Activated CD8-positive, alpha-beta T cell treated with anti-CD3 and anti-CD28 coated beads for 36 hours (primary cell): Measurements from ENCODE around the gene CFAP141. TPM values are rescaled to one million over a fixed set of nuclear protein-coding genes. Genes with fewer than 3 reads are reported as not detected.

ENCODE experiments used
- ATAC-seq: fragments of 200-7000 bp; cut with Tn5 transposase; one replicate; pipeline ENCODE4 v1.10.0; 2021; ENCODE audit warnings: mild to moderate bottlenecking, moderate library complexity
- CTCF ChIA-PET: fragments of 350-600 bp; sonication (Branson Sonifier 250); formaldehyde crosslinking; loops from one replicate; lab custom pipeline; 2021; ENCODE audit warnings: antibody characterized with exemption; lab: Charles Lee
- POLR2A ChIA-PET: fragments of 350-600 bp; sonication (Branson Sonifier 250); formaldehyde crosslinking; loops from one replicate; lab custom pipeline; 2021; ENCODE audit warnings: antibody characterized with exemption; lab: Charles Lee
- DNase-seq: peaks from one replicate; pipeline ENCODE4 v3.0.0-alpha.2; 2020
- H3K27ac Mint-ChIP-seq: one replicate; pipeline ENCODE4 v1.8.0; 2021; ENCODE audit warnings: mild to moderate bottlenecking, mixed read lengths
- H3K27me3 Mint-ChIP-seq: one replicate; pipeline ENCODE4 v1.8.0; 2021; ENCODE audit warnings: mixed read lengths
- H3K36me3 Mint-ChIP-seq: one replicate; pipeline ENCODE4 v1.8.0; 2021; ENCODE audit warnings: low read depth, mixed read lengths
- H3K4me1 Mint-ChIP-seq: one replicate; pipeline ENCODE4 v1.8.0; 2021; ENCODE audit warnings: low read depth, mixed read lengths
- H3K4me3 Mint-ChIP-seq: one replicate; pipeline ENCODE4 v1.8.0; 2021; ENCODE audit warnings: mild to moderate bottlenecking, moderate library complexity, mixed read lengths
- H3K9me3 Mint-ChIP-seq: one replicate; pipeline ENCODE4 v1.8.0; 2021; ENCODE audit warnings: mixed read lengths
- intact Hi-C: fragments of 100-400 bp; cut with micrococcal nuclease; formaldehyde crosslinking; loops from one replicate; pipeline ENCODE4 v1.10.0; 2022
- total RNA-seq, 2 experiments: library from RNA; stranded (reverse); gene quantifications; one replicate each; pipeline ENCODE4 v1.2.3, GENCODE V29; 2021
- TF ChIP-seq, protein P1 (sequence below): fragments of 200-600 bp; IDR thresholded peaks from one replicate; pipeline ENCODE4 v1.8.0; 2022; ENCODE audit warnings: antibody characterized with exemption, mild to moderate bottlenecking

CFAP141 gene
- total RNA-seq, 2 experiments from 2014 or later, result not detected

DNA sequence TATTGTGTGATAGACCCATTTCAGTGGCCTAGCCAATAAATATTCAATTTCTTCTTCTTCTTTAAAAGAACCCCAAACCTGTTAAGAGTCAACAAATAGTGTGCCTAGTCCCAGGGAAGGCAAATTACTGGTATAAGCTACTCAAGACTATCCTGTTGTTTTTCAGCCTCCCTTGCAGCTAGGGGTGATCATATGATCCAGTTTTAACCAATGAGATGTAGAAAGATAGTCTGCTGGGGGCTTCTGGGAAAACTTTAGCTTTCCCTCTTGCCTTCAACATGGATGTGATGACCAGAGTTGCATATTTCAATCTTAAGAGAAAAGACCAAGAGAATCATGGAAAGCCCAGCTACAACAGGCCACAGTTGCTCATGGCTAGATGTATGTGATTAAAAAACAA lies 46.6 kb downstream of the CFAP141 start:
- TF ChIP-seq, protein P1, sequence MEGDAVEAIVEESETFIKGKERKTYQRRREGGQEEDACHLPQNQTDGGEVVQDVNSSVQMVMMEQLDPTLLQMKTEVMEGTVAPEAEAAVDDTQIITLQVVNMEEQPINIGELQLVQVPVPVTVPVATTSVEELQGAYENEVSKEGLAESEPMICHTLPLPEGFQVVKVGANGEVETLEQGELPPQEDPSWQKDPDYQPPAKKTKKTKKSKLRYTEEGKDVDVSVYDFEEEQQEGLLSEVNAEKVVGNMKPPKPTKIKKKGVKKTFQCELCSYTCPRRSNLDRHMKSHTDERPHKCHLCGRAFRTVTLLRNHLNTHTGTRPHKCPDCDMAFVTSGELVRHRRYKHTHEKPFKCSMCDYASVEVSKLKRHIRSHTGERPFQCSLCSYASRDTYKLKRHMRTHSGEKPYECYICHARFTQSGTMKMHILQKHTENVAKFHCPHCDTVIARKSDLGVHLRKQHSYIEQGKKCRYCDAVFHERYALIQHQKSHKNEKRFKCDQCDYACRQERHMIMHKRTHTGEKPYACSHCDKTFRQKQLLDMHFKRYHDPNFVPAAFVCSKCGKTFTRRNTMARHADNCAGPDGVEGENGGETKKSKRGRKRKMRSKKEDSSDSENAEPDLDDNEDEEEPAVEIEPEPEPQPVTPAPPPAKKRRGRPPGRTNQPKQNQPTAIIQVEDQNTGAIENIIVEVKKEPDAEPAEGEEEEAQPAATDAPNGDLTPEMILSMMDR, result no peak
- H3K36me3 Mint-ChIP-seq, result peaks cover 93% of the 10 kb centered on the region
- no peaks in the 10 kb centered on the region for H3K27me3 Mint-ChIP-seq
- intact Hi-C loops, result loop anchor here (10.0 kb wide), 1 partner anchor 165 kb away; the partner anchor contains the start of gene RPS27
- DNase-seq (no peak), ATAC-seq (no peak)
- CTCF ChIA-PET, result interaction anchor here (0.8 to 1.5 kb wide), 4 partner anchors 11 to 112 kb away, joined by 3 to 5 read pairs (median 4); no protein-coding TSS in a partner anchor
- H3K9me3 Mint-ChIP-seq, result peaks cover 9% of the 10 kb centered on the region
- no peak overlapping the region for H3K4me3 Mint-ChIP-seq
- peaks cover 73% of the 10 kb centered on the region for H3K4me1 Mint-ChIP-seq
- peak overlapping the region; percentile 47 for H3K27ac Mint-ChIP-seq
- POLR2A ChIA-PET, result interaction anchor here (1.4 to 3.1 kb wide), 5 partner anchors 10 to 169 kb away, joined by 5 to 40 read pairs (median 7); partner anchors contain the start of gene RPS27

DNA sequence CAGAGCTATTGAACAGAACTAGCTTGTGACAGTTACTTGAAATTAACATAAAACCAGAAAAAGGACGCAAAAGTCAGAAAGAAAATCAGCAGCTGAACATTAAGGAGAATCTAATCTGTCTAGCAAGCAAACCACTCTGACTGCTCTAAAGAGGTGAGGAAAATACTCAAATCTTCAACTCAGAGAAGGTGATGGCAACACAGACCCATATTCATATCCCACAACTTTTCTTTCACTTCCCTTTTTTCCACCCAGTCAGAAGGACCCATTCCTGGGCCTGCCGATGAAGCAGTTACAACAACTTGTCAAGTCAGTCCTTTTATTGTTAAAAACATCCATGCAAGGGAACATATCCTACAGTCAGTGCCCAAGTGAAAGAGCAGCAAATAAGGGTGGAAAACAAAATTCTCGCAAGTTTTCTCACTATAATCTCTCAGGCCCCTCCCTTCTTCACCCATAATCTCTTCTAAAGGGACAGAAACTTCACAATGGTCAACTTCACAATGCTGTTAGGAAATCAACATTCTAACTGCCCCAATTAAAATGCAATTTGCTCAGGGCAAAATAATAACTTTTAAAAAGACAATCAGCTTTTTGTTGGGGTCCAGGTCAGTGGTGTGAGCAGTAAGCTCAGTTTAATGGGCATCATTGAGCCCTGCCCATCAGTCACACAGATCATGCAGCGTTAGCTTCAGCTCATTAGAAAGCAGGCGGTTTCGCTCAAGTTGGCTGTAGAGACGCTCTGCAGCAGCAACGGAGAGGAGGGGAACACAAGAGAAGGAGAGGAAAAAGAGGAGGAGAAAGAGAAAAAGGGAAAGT lies 47.6 kb downstream of the CFAP141 start:
- Mint-ChIP-seq H3K4me3 (peak overlapping the region; percentile 61), H3K27me3 (no peaks in the 10 kb centered on the region), H3K9me3 (peaks cover 9% of the 10 kb centered on the region), H3K36me3 (peaks cover 95% of the 10 kb centered on the region), H3K27ac (peak overlapping the region; percentile 96), H3K4me1 (peaks cover 78% of the 10 kb centered on the region)
- DNase-seq (no peak), ATAC-seq (peak; percentile 10)
- TF ChIP-seq, protein P1, result no peak
- CTCF ChIA-PET, result interaction anchor here (0.7 to 4.0 kb wide), 11 partner anchors 10 to 214 kb away, joined by 3 to 17 read pairs (median 4); partner anchors contain the start of gene RAB13
- intact Hi-C loops, result loop anchor here (10.0 kb wide), 1 partner anchor 164 kb away; the partner anchor contains the start of gene RPS27
- POLR2A ChIA-PET, result interaction anchor here (0.7 to 3.1 kb wide), 19 partner anchors 8 to 180 kb away, joined by 3 to 40 read pairs (median 4); partner anchors contain the start of gene RPS27

GRCh38 chr1:154157520-154158306 lies 48.4 kb downstream of the CFAP141 start:
- Mint-ChIP-seq H3K27ac (peak overlapping the region; percentile 96), H3K4me1 (peaks cover 74% of the 10 kb centered on the region), H3K4me3 (peak overlapping the region; percentile 61), H3K36me3 (peaks cover 88% of the 10 kb centered on the region), H3K27me3 (no peaks in the 10 kb centered on the region), H3K9me3 (peaks cover 9% of the 10 kb centered on the region)
- intact Hi-C loops, result loop anchor here (10.0 kb wide), 1 partner anchor 163 kb away; the partner anchor contains the start of gene RPS27
- POLR2A ChIA-PET, result interaction anchor here (0.7 to 3.1 kb wide), 16 partner anchors 8 to 179 kb away, joined by 3 to 40 read pairs (median 4); partner anchors contain the start of gene RPS27
- DNase-seq (peak; percentile 87), ATAC-seq (peak; percentile 95)
- CTCF ChIA-PET, result interaction anchor here (0.7 to 4.0 kb wide), 11 partner anchors 9 to 213 kb away, joined by 3 to 17 read pairs (median 4); partner anchors contain the start of gene RAB13
- TF ChIP-seq, protein P1, result no peak

DNA sequence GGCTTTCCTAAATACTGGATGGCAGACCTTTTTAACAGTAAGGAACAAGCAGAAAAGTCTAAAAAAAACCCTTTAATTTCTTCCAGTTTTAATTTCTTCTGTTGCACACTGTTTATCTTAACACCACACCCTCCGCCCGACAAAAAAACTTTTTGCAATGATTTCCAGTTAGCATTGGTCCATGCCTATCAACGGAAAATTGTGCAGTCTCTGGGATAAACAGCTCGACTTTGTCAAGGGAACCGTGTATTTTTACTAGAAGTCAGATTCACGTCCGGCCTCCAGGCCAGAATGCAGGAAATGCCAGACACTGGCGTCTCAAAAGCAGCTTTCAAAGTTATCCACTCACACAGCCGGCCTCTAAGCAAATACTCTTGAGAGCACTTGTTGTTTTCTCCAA lies 50.9 kb downstream of the CFAP141 start:
- TF ChIP-seq, protein P1, result no peak
- intact Hi-C loops, result loop anchor here (10.0 kb wide), 1 partner anchor 160 kb away; the partner anchor contains the start of gene RPS27
- Mint-ChIP-seq H3K27ac (peak overlapping the region; percentile 81), H3K27me3 (no peaks in the 10 kb centered on the region), H3K9me3 (peaks cover 5% of the 10 kb centered on the region), H3K4me3 (no peak overlapping the region), H3K4me1 (peaks cover 72% of the 10 kb centered on the region), H3K36me3 (peaks cover 66% of the 10 kb centered on the region)
- DNase-seq, result no peak
- ATAC-seq, result no peak
- POLR2A ChIA-PET, result interaction anchor here (0.9 to 1.6 kb wide), 6 partner anchors 13 to 160 kb away, joined by 3 to 6 read pairs (median 3); no protein-coding TSS in a partner anchor
- CTCF ChIA-PET, result interaction anchor here (1.4 to 4.0 kb wide), 2 partner anchors 9 to 19 kb away, joined by 5 to 17 read pairs; no protein-coding TSS in a partner anchor
